HCT116 (cell line): ENCODE measurements around the gene NALCN. TPM values are rescaled to one million over a fixed set of nuclear protein-coding genes. Genes with fewer than 3 reads are reported as not detected.

Experiments used
- ATAC-seq: fragments of 200-7000 bp; cut with Tn5 transposase; 2 replicates; pipeline ENCODE4 v1.9.1; 2020; ENCODE audit warnings: mild to moderate bottlenecking, moderate library complexity
- BruUV-seq: library from RNA; stranded (reverse); fragments of 400-500 nt; replicated peaks from 2 replicates; lab custom pipeline; 2021; lab: Mats Ljungman, UMichigan
- CTCF ChIA-PET: fragments of 300-600 bp; sonication (Branson Sonifier 250); formaldehyde crosslinking; loops from one replicate; lab custom pipeline; 2021; ENCODE audit warnings: antibody characterized with exemption; lab: Charles Lee
- POLR2A ChIA-PET: fragments of 300-600, 350-600 bp; sonication (Branson Sonifier 250); formaldehyde crosslinking; loops from one replicate; lab custom pipeline; 2021; ENCODE audit warnings: antibody characterized with exemption; lab: Charles Lee
- RAD21 ChIA-PET, 2 experiments: fragments of 300-600 bp; sonication (Branson Sonifier 250); formaldehyde crosslinking; loops; one replicate each; lab custom pipeline; 2023; ENCODE audit warnings: low total read pairs in 2 of 2; ENCODE audit not compliant: uncharacterized antibody in 2 of 2, unreplicated experiment in 2 of 2, low non-redundant PET in 1 of 2; lab: Charles Lee
- DNase-seq: peaks from one replicate; pipeline ENCODE4 v3.0.0-alpha.2; 2010; ENCODE audit warnings: low read depth, low spot score
- H2AFZ ChIP-seq: fragments of 200-600 bp; shearing (Covaris generic), sonication (generic); 2 replicates; pipeline ENCODE4 v1.6.1; 2017; ENCODE audit warnings: low read depth, mixed run types, mixed read lengths, antibody characterized with exemption, low read length; ENCODE audit not compliant: poor library complexity, severe bottlenecking
- H3K27ac ChIP-seq: 2 replicates; pipeline ENCODE4 v1.5.1; 2012; ENCODE audit warnings: low read depth, low read length
- H3K27me3 ChIP-seq: fragments of 200-600 bp; sonication (generic); 2 replicates; pipeline ENCODE4 v1.6.1; 2016; ENCODE audit warnings: mixed run types, low read length, mixed read lengths; ENCODE audit not compliant: insufficient read depth
- H3K36me3 ChIP-seq, 2 experiments: fragments of 200-500 bp in 1 of 2; fragments of 200-600 bp in 1 of 2; sonication (Bioruptor generic) in 1 of 2; sonication (generic) in 1 of 2; 2 replicates each; pipeline versions ENCODE4 v1.5.1 to v1.6.1; 2014 to 2016; ENCODE audit warnings: low read length in 2 of 2, inconsistent platforms in 1 of 2, mixed read lengths in 1 of 2, mixed run types in 1 of 2; ENCODE audit not compliant: insufficient read depth in 2 of 2, control insufficient read depth in 1 of 2
- H3K4me1 ChIP-seq, 2 experiments: fragments of 200-600 bp in 1 of 2; sonication (generic) in 1 of 2; 2 replicates each; pipeline versions ENCODE4 v1.5.1 to v1.6.1; 2012 to 2017; ENCODE audit warnings: low read length in 2 of 2, inconsistent platforms in 1 of 2, mild to moderate bottlenecking in 1 of 2, mixed read lengths in 1 of 2, mixed run types in 1 of 2, moderate library complexity in 1 of 2; ENCODE audit not compliant: insufficient read depth in 2 of 2, control insufficient read depth in 1 of 2
- H3K4me2 ChIP-seq: fragments of 200-600 bp; sonication (generic); 2 replicates; pipeline ENCODE4 v1.6.1; 2017; ENCODE audit warnings: mixed run types, low read length, mixed read lengths
- H3K4me3 ChIP-seq, 2 experiments: fragments of 200-600 bp in 1 of 2; sonication (generic) in 1 of 2; replicated peaks in 1 of 2; 2 replicates each; pipeline ENCODE4 v1.5.1; 2011 to 2016; ENCODE audit warnings: low read length in 2 of 2, control low read depth in 1 of 2, low read depth in 1 of 2, mild to moderate bottlenecking in 1 of 2, mixed read lengths in 1 of 2, mixed run types in 1 of 2
- H3K79me2 ChIP-seq: fragments of 200-600 bp; sonication (generic); 2 replicates; pipeline ENCODE4 v1.6.1; 2017; ENCODE audit warnings: mild to moderate bottlenecking, mixed run types, low read length, moderate library complexity, mixed read lengths; ENCODE audit not compliant: insufficient read depth
- H3K9ac ChIP-seq: fragments of 200-600 bp; sonication (generic); 2 replicates; pipeline ENCODE4 v1.6.1; 2016; ENCODE audit warnings: low read length, mixed read lengths
- H3K9me2 ChIP-seq: fragments of 200-600 bp; sonication (generic), shearing (Covaris generic); 2 replicates; pipeline ENCODE4 v1.6.1; 2017; ENCODE audit warnings: mixed run types, mild to moderate bottlenecking, moderate library complexity; ENCODE audit not compliant: insufficient read depth
- H3K9me3 ChIP-seq, 2 experiments: fragments of 200-500 bp in 1 of 2; fragments of 200-600 bp in 1 of 2; sonication (Bioruptor generic) in 1 of 2; sonication (generic) in 1 of 2; 2 replicates each; pipeline ENCODE4 v1.6.1; 2014 to 2017; ENCODE audit warnings: low read length in 2 of 2, mixed read lengths in 2 of 2, inconsistent platforms in 1 of 2, low read depth in 1 of 2, mild to moderate bottlenecking in 1 of 2, mixed run types in 1 of 2, moderate library complexity in 1 of 2; ENCODE audit not compliant: control insufficient read depth in 1 of 2, insufficient read depth in 1 of 2
- H4K20me1 ChIP-seq: fragments of 200-600 bp; sonication (generic), shearing (Covaris generic); 2 replicates; pipeline ENCODE4 v1.6.1; 2017; ENCODE audit warnings: mixed run types, mild to moderate bottlenecking, moderate library complexity; ENCODE audit not compliant: insufficient read depth
- ATF3 ChIP-seq: IDR thresholded peaks from 2 replicates; pipeline ENCODE4 v1.6.1; 2012
- CBX3 ChIP-seq: IDR thresholded peaks from 2 replicates; pipeline ENCODE4 v1.6.1; 2012; ENCODE audit warnings: low read depth
- CTCF ChIP-seq, 3 experiments: fragments of 200-600 bp in 1 of 3; sonication (generic) in 1 of 3; IDR thresholded peaks in 2 of 3; conservative IDR thresholded peaks in 1 of 3; 2 replicates each; pipeline ENCODE4 v1.5.1; 2012 to 2017; ENCODE audit warnings: low read depth in 2 of 3, low read length in 2 of 3, antibody characterized with exemption in 1 of 3, borderline replicate concordance in 1 of 3, control low read depth in 1 of 3, mild to moderate bottlenecking in 1 of 3, mixed read lengths in 1 of 3, mixed run types in 1 of 3, moderate library complexity in 1 of 3; ENCODE audit not compliant: insufficient read depth in 1 of 3
- EGR1 ChIP-seq: IDR thresholded peaks from 2 replicates; pipeline ENCODE4 v1.6.1; 2012; ENCODE audit warnings: low read depth
- ELF1 ChIP-seq: IDR thresholded peaks from 2 replicates; pipeline ENCODE4 v1.6.1; 2012; ENCODE audit warnings: low read depth, borderline replicate concordance
- FOSL1 ChIP-seq: IDR thresholded peaks from 2 replicates; pipeline ENCODE4 v1.6.1; 2012; ENCODE audit warnings: low read depth
- JUND ChIP-seq: IDR thresholded peaks from 2 replicates; pipeline ENCODE4 v1.6.1; 2012
- MAX ChIP-seq: IDR thresholded peaks from 2 replicates; pipeline ENCODE4 v1.6.1; 2012
- POLR2A ChIP-seq: IDR thresholded peaks from 2 replicates; pipeline ENCODE4 v1.7.0; 2011; ENCODE audit warnings: borderline replicate concordance; ENCODE audit not compliant: insufficient read depth, insufficient read length; ENCODE audit errors: extremely low read depth
- POLR2AphosphoS5 ChIP-seq: IDR thresholded peaks from 2 replicates; pipeline ENCODE4 v1.6.1; 2011; ENCODE audit warnings: mild to moderate bottlenecking, low read depth, low read length, moderate library complexity
- REST ChIP-seq: IDR thresholded peaks from 2 replicates; pipeline ENCODE4 v1.6.1; 2012; ENCODE audit warnings: low read depth
- SRF ChIP-seq: IDR thresholded peaks from 2 replicates; pipeline ENCODE4 v1.6.1; 2012; ENCODE audit warnings: low read depth
- YY1 ChIP-seq: IDR thresholded peaks from 2 replicates; pipeline ENCODE4 v1.6.1; 2011; ENCODE audit warnings: low read length, low read depth, moderate library complexity, mild to moderate bottlenecking; ENCODE audit not compliant: insufficient replicate concordance; ENCODE audit errors: extremely low read depth
- ZFX ChIP-seq: fragments of 450-650 bp; IDR thresholded peaks from 2 replicates; pipeline ENCODE4 v1.6.1; 2017
- ZNF274 ChIP-seq: fragments of 200-500 bp; sonication (Bioruptor generic); IDR thresholded peaks from 2 replicates; pipeline ENCODE4 v1.6.1; 2014; ENCODE audit warnings: mild to moderate bottlenecking, low read depth, low read length, inconsistent platforms
- intact Hi-C: fragments of 100-400 bp; cut with micrococcal nuclease; formaldehyde crosslinking; loops from 2 replicates; pipeline ENCODE4 v1.10.0; 2022
- total RNA-seq: library from RNA; stranded (reverse); gene quantifications from one replicate; pipeline ENCODE4 v1.2.1, GENCODE V29; 2021; ENCODE audit not compliant: unreplicated experiment

NALCN gene
- total RNA-seq, 1 experiment from 2014 or later, result not detected

- Histone ChIP-seq H3K4me1 (no peaks in the 10 kb centered on the region), H4K20me1 (no peaks in the 10 kb centered on the region), H3K27ac (no peak overlapping the region), H2AFZ (no peak overlapping the region), H3K9ac (no peak overlapping the region), H3K79me2 (no peaks in the 10 kb centered on the region), H3K4me2 (no peak overlapping the region), H3K9me2 (no peaks in the 10 kb centered on the region), H3K27me3 (no peaks in the 10 kb centered on the region), H3K9me3 (peaks cover 0 to 23% of the 10 kb centered on the region in 2 experiments; a peak in 1 of 4 replicates), H3K36me3 (no peaks in the 10 kb centered on the region), H3K4me3 (no peak overlapping the region)
- POLR2A ChIA-PET, result no interaction called here
- TF ChIP-seq POLR2AphosphoS5 (no peak), REST (no peak), EGR1 (no peak), ZFX (no peak), MAX (no peak), CTCF (IDR thresholded peaks at IDR 0.05 in 2 of 3, conservative IDR thresholded peaks at IDR 0.05 in 1 of 3; ENCODE audit: borderline replicate concordance in 1 of 3, insufficient read depth in 1 of 3, low read depth in 2 of 3, low read length in 2 of 3) (no peak), JUND (no peak), SRF (no peak), CBX3 (no peak), FOSL1 (no peak), ATF3 (no peak), POLR2A (no peak), ZNF274 (no peak), YY1 (no peak), ELF1 (no peak)
- RAD21 ChIA-PET, result no interaction called here
- DNase-seq (no peak), ATAC-seq (no peak)
- CTCF ChIA-PET, result no interaction called here
- intact Hi-C loops, result no loop called here
- BruUV-seq, result no TSS peak
Measured at GRCh38 chr13:101408154-101408553, 8.2 kb downstream of the NALCN start.
